HepG2 (cell line): ENCODE measurements around the gene TRIM8. TPM values are rescaled to one million over a fixed set of nuclear protein-coding genes. Genes with fewer than 3 reads are reported as not detected.

Source experiments
- ATAC-seq: fragments of 200-7000 bp; cut with Tn5 transposase; 3 replicates; pipeline ENCODE4 v1.9.1; 2020; ENCODE audit warnings: mild to moderate bottlenecking, moderate library complexity
- BruUV-seq: library from RNA; stranded (reverse); fragments of 400-500 nt; replicated peaks from 2 replicates; lab custom pipeline; 2021; lab: Mats Ljungman, UMichigan
- CTCF ChIA-PET: fragments of 300-600 bp; formaldehyde crosslinking; extraction: SDS; loops from one replicate; lab custom pipeline; 2021; ENCODE audit warnings: low total read pairs, inconsistent platforms, low intra/inter-chr PET ratio; lab: Yijun Ruan, JAX
- POLR2A ChIA-PET: fragments of 350-600 bp; sonication (Branson Sonifier 250); formaldehyde crosslinking; loops from one replicate; lab custom pipeline; 2020; ENCODE audit warnings: antibody characterized with exemption, inconsistent platforms; lab: Yijun Ruan, JAX
- DNase-seq: peaks from one replicate; pipeline ENCODE4 v3.0.0-alpha.2; 2015; ENCODE audit warnings: low spot score
- FAIRE-seq: peaks from 3 replicates; lab custom pipeline; 2011; peaks lifted over from hg19 to GRCh38; lab: Jason Lieb, UNC
- H2AFZ ChIP-seq: one replicate; pipeline ENCODE4 v1.6.1; 2011; ENCODE audit warnings: low read length, inconsistent platforms
- H3K27ac ChIP-seq: fragments of 300-600 bp; 3 replicates; pipeline ENCODE4 v1.8.0; 2011; ENCODE audit warnings: mixed run types, mild to moderate bottlenecking, mixed read lengths, low read length, inconsistent platforms; ENCODE audit not compliant: insufficient read depth; ENCODE audit errors: extremely low read length
- H3K27me3 ChIP-seq, 2 experiments: fragments of 200-600 bp in 1 of 2; 2 replicates in 1 of 2; 3 replicates in 1 of 2; pipeline versions ENCODE4 v1.6.0 to v1.8.0; 2011; ENCODE audit warnings: low read length in 2 of 2, mild to moderate bottlenecking in 2 of 2, moderate library complexity in 2 of 2, inconsistent platforms in 1 of 2; ENCODE audit not compliant: insufficient read depth in 2 of 2, control insufficient read depth in 1 of 2
- H3K36me3 ChIP-seq, 2 experiments: fragments of 200-600 bp in 1 of 2; replicated peaks in 1 of 2; 2 replicates in 1 of 2; 3 replicates in 1 of 2; pipeline versions ENCODE4 v1.5.1 to v1.8.0; 2011; ENCODE audit warnings: low read length in 2 of 2, inconsistent platforms in 1 of 2; ENCODE audit not compliant: insufficient read depth in 2 of 2, control insufficient read depth in 1 of 2
- H3K4me1 ChIP-seq: 2 replicates; pipeline ENCODE4 v1.5.1; 2012; ENCODE audit warnings: low read length, inconsistent platforms; ENCODE audit not compliant: insufficient read depth
- H3K4me2 ChIP-seq: 2 replicates; pipeline ENCODE4 v1.6.0; 2011; ENCODE audit warnings: low read depth, low read length, inconsistent platforms
- H3K4me3 ChIP-seq, 3 experiments: fragments of 200-600 bp in 1 of 3; sonication (generic), shearing (Covaris generic) in 1 of 3; replicated peaks in 1 of 3; 2 replicates each; pipeline ENCODE4 v1.5.1; 2011 to 2016; ENCODE audit warnings: low read length in 3 of 3, inconsistent platforms in 2 of 3, low read depth in 2 of 3, mild to moderate bottlenecking in 2 of 3, control low read depth in 1 of 3, mixed read lengths in 1 of 3; ENCODE audit not compliant: insufficient read depth in 1 of 3
- H3K79me2 ChIP-seq: one replicate; pipeline ENCODE4 v1.6.1; 2011; ENCODE audit warnings: low read length, inconsistent platforms; ENCODE audit not compliant: insufficient read depth
- H3K9ac ChIP-seq: 2 replicates; pipeline ENCODE4 v1.6.0; 2011; ENCODE audit warnings: mild to moderate bottlenecking, low read depth, low read length, inconsistent platforms; ENCODE audit not compliant: insufficient read depth
- H3K9me3 ChIP-seq: 2 replicates; pipeline ENCODE4 v1.5.1; 2012; ENCODE audit warnings: mild to moderate bottlenecking, low read length
- H4K20me1 ChIP-seq: 2 replicates; pipeline ENCODE4 v1.6.0; 2011; ENCODE audit warnings: inconsistent platforms, mild to moderate bottlenecking, low read length, moderate library complexity; ENCODE audit not compliant: insufficient read depth
- ARID2 ChIP-seq: sonication (generic); formaldehyde crosslinking; IDR thresholded peaks from 2 replicates; pipeline ENCODE4 v1.8.1; 2022; ENCODE audit warnings: mild to moderate bottlenecking, missing genetic modification reagents, borderline replicate concordance
- CHD2 ChIP-seq: IDR thresholded peaks from 2 replicates; pipeline ENCODE4 v1.6.1; 2011; ENCODE audit warnings: low read depth, low read length, improper control_type of control experiment
- FOXJ3 ChIP-seq: sonication (generic); formaldehyde crosslinking; IDR thresholded peaks from 2 replicates; pipeline ENCODE4 v1.4.0; 2020; ENCODE audit warnings: missing genetic modification reagents, mild to moderate bottlenecking, borderline replicate concordance
- HNF4G ChIP-seq, 2 experiments: sonication (generic) in 1 of 2; formaldehyde crosslinking in 1 of 2; IDR thresholded peaks; 2 replicates each; pipeline versions ENCODE4 v1.4.0 to v1.6.1; 2011 to 2020; ENCODE audit warnings: borderline replicate concordance in 2 of 2, low read depth in 2 of 2, mild to moderate bottlenecking in 2 of 2, low read length in 1 of 2, missing genetic modification reagents in 1 of 2, moderate library complexity in 1 of 2
- MED1 ChIP-seq: sonication (generic); formaldehyde crosslinking; IDR thresholded peaks from 2 replicates; pipeline ENCODE4 v1.4.0; 2020; ENCODE audit warnings: missing genetic modification reagents
- U2AF1 ChIP-seq: fragments of 200-400 bp; formaldehyde crosslinking; optimal IDR thresholded peaks from 2 replicates; pipeline ENCODE3; 2017; ENCODE audit warnings: mild to moderate bottlenecking, low read depth, low read length
- ZBTB20 ChIP-seq: sonication (generic); formaldehyde crosslinking; IDR thresholded peaks from 2 replicates; pipeline ENCODE4 v1.8.1; 2023; ENCODE audit warnings: missing genetic modification reagents, low read depth, mild to moderate bottlenecking, borderline replicate concordance
- ZNF335 ChIP-seq: sonication (generic); formaldehyde crosslinking; IDR thresholded peaks from 2 replicates; pipeline ENCODE4 v1.4.0; 2020; ENCODE audit warnings: missing genetic modification reagents
- ZNF614 ChIP-seq: IDR thresholded peaks from 2 replicates; pipeline ENCODE4 v1.6.1; 2018; ENCODE audit warnings: missing biosample characterization, missing genetic modification reagents, inconsistent platforms, borderline replicate concordance
- WGBS: methylation state at CpG from one replicate; pipeline ENCODE4 v1.1.6; 2017; ENCODE audit warnings: low lambda C conversion rate; 5-methylcytosine and 5-hydroxymethylcytosine counted together
- in situ Hi-C: cut with HindIII; loops from 2 replicates; pipeline ENCODE4 v1.10.0; 2017; ENCODE audit warnings: low pct_unique_long_range_greater_than_20kb; ENCODE audit not compliant: extremely low pct_ligation_motif_present
- intact Hi-C: fragments of 100-400 bp; cut with micrococcal nuclease; formaldehyde crosslinking; loops from one replicate; pipeline ENCODE4 v1.10.0; 2022; ENCODE audit not compliant: unreplicated experiment
- polyA plus RNA-seq, 8 experiments: library from polyadenylated mRNA; depleted of rRNA in 3 of 8; stranded (reverse) in 7 of 8; unstranded in 1 of 8; fragments of >200 nt; fragmentation: Illumina TruSeq in 4 of 8; extraction: Trizol in 4 of 8; gene quantifications; 2 replicates each; pipeline versions ENCODE4 v1.2.1 to v1.2.3, GENCODE V29; 2011 to 2016; ENCODE audit warnings: low read depth in 4 of 8, missing spikeins in 1 of 8, mixed read lengths in 1 of 8; ENCODE audit not compliant: insufficient read depth in 1 of 8
- total RNA-seq, 5 experiments: library from RNA; depleted of rRNA; stranded (reverse); fragments of >200 nt; fragmentation: Illumina TruSeq; extraction: Trizol; gene quantifications; 2 replicates each; pipeline ENCODE4 v1.2.3, GENCODE V29; 2016; ENCODE audit warnings: low read depth in 1 of 5
- TF ChIP-seq, protein P1 (sequence below): IDR thresholded peaks from 2 replicates; pipeline ENCODE4 v1.6.1; 2016; ENCODE audit warnings: missing compliant biosample characterization, missing genetic modification reagents, borderline replicate concordance
- TF ChIP-seq, protein P2 (sequence below), 2 experiments: sonication (generic) in 1 of 2; formaldehyde crosslinking in 1 of 2; IDR thresholded peaks; 2 replicates each; pipeline versions ENCODE4 v1.4.0 to v1.6.1; 2016 to 2020; ENCODE audit warnings: borderline replicate concordance in 1 of 2, low read depth in 1 of 2, mild to moderate bottlenecking in 1 of 2, missing genetic modification reagents in 1 of 2
- TF ChIP-seq, protein P3 (sequence below): sonication (generic); formaldehyde crosslinking; IDR thresholded peaks from 2 replicates; pipeline ENCODE4; 2020; ENCODE audit warnings: missing genetic modification reagents, mild to moderate bottlenecking, borderline replicate concordance

The TRIM8 gene
- total and polyA plus RNA-seq, 2 of the 13 experiments (the other 11 are each of a cell fraction or from before 2014, with no cell fraction given), result 38.9 to 66.5 TPM

DNA sequence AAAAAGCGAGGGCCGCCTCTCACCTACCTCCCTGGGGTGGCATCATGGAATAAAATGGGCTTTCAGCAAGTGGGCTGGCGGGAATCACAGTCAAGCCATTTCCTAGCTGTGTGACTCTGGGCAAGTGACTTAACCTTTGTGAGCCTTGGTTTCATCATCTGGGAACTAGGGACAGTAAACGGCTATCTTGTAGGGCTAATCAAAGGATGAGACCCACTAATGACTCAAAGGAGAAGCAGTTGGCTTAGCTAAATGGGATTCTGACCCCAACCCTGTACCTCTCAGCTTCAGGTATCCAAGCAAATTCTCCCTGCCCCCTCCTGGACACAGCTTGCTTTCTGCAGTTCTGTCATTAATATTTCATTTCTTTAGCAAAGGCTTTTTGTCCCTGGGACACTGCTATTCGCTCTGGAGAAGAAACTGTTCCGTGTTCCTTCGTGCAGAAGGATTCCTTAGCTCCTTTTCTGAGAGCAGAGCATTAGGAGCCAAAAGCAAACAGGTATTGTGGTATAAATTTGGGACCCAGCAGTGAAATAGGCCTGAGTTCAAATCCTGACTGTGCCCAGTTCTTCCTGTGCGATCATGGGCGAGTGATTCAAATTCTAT lies 25.9 kb downstream of the TRIM8 start:
- peaks cover 100% of the 10 kb centered on the region for H3K4me1 ChIP-seq
- H4K20me1 ChIP-seq, result no peaks in the 10 kb centered on the region
- no peak overlapping the region for H3K9ac ChIP-seq
- no peak for FAIRE-seq
- BruUV-seq, result no TSS peak
- ChIA-PET CTCF (no interaction called here), POLR2A (interaction anchor here (0.8 to 2.3 kb wide), 8 partner anchors 9 to 167 kb away, joined by 3 to 17 read pairs (median 4); partner anchors contain the start of genes ACTR1A, SUFU and TRIM8)
- no peaks in the 10 kb centered on the region for H3K27me3 ChIP-seq
- no peak for DNase-seq
- no peak for ATAC-seq
- no peak overlapping the region for H2AFZ ChIP-seq
- H3K4me3 ChIP-seq, result peak overlapping the region in 1 of 3 experiments; percentile 62; a peak in 2 of 6 replicates
- 39% methylated on average over 9 of the region's 9 CpGs for WGBS
- H3K27ac ChIP-seq, result no peak overlapping the region
- no peaks in the 10 kb centered on the region for H3K79me2 ChIP-seq
- intact Hi-C loops (no loop called here), in situ Hi-C loops (no loop called here)
- no peaks in the 10 kb centered on the region for H3K36me3 ChIP-seq
- peak overlapping the region; percentile 88 for H3K4me2 ChIP-seq
- no peaks in the 10 kb centered on the region for H3K9me3 ChIP-seq
- no peak for TF ChIP-seq ZNF335
- no peak for TF ChIP-seq FOXJ3 (CRISPR knock-in tag)
- TF ChIP-seq, protein P1, sequence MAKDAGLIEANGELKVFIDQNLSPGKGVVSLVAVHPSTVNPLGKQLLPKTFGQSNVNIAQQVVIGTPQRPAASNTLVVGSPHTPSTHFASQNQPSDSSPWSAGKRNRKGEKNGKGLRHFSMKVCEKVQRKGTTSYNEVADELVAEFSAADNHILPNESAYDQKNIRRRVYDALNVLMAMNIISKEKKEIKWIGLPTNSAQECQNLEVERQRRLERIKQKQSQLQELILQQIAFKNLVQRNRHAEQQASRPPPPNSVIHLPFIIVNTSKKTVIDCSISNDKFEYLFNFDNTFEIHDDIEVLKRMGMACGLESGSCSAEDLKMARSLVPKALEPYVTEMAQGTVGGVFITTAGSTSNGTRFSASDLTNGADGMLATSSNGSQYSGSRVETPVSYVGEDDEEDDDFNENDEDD (CRISPR knock-in tag), result no peak
- TF ChIP-seq U2AF1, result no peak
- TF ChIP-seq ZNF614, result no peak
- no peak for TF ChIP-seq ZBTB20 (CRISPR knock-in tag)
- 0 out of 2 replicates have a peak, but pooled peaks have one; percentile 5 for TF ChIP-seq MED1 (CRISPR knock-in tag)
- no peak for TF ChIP-seq CHD2
- 0 out of 2 replicates have a peak, but pooled peaks have one; percentile 23 for TF ChIP-seq ARID2
- TF ChIP-seq, protein P2, sequence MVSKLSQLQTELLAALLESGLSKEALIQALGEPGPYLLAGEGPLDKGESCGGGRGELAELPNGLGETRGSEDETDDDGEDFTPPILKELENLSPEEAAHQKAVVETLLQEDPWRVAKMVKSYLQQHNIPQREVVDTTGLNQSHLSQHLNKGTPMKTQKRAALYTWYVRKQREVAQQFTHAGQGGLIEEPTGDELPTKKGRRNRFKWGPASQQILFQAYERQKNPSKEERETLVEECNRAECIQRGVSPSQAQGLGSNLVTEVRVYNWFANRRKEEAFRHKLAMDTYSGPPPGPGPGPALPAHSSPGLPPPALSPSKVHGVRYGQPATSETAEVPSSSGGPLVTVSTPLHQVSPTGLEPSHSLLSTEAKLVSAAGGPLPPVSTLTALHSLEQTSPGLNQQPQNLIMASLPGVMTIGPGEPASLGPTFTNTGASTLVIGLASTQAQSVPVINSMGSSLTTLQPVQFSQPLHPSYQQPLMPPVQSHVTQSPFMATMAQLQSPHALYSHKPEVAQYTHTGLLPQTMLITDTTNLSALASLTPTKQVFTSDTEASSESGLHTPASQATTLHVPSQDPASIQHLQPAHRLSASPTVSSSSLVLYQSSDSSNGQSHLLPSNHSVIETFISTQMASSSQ (IDR thresholded peaks at IDR 0.05; ENCODE audit: low read depth), result no peak
- TF ChIP-seq, protein P2 (CRISPR knock-in tag; IDR thresholded peaks at IDR 0.05; ENCODE audit: borderline replicate concordance), result no peak
- TF ChIP-seq, protein P3, sequence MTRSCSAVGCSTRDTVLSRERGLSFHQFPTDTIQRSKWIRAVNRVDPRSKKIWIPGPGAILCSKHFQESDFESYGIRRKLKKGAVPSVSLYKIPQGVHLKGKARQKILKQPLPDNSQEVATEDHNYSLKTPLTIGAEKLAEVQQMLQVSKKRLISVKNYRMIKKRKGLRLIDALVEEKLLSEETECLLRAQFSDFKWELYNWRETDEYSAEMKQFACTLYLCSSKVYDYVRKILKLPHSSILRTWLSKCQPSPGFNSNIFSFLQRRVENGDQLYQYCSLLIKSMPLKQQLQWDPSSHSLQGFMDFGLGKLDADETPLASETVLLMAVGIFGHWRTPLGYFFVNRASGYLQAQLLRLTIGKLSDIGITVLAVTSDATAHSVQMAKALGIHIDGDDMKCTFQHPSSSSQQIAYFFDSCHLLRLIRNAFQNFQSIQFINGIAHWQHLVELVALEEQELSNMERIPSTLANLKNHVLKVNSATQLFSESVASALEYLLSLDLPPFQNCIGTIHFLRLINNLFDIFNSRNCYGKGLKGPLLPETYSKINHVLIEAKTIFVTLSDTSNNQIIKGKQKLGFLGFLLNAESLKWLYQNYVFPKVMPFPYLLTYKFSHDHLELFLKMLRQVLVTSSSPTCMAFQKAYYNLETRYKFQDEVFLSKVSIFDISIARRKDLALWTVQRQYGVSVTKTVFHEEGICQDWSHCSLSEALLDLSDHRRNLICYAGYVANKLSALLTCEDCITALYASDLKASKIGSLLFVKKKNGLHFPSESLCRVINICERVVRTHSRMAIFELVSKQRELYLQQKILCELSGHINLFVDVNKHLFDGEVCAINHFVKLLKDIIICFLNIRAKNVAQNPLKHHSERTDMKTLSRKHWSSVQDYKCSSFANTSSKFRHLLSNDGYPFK (CRISPR knock-in tag), result 0 out of 2 replicates have a peak, but pooled peaks have one; percentile 2
- no peak for TF ChIP-seq HNF4G (IDR thresholded peaks at IDR 0.05; ENCODE audit: borderline replicate concordance, low read depth, low read length)
- no peak for TF ChIP-seq HNF4G (CRISPR knock-in tag; IDR thresholded peaks at IDR 0.05; ENCODE audit: borderline replicate concordance, low read depth)
